HG02885 (cell line): Measurements from ENCODE around the gene LCP1.
"Not testable (repeated sequence)": the region's sequence is repeated elsewhere in the genome, so short reads cannot be mapped to it uniquely, and the experiment has no call there.

Source experiments
- ATAC-seq: cut with Tn5 transposase; IDR thresholded peaks from one replicate; pipeline ENCODE4 v1.9.1; 2021; ENCODE audit warnings: mild to moderate bottlenecking; ENCODE audit not compliant: unreplicated experiment, poor library complexity

Gene LCP1

DNA sequence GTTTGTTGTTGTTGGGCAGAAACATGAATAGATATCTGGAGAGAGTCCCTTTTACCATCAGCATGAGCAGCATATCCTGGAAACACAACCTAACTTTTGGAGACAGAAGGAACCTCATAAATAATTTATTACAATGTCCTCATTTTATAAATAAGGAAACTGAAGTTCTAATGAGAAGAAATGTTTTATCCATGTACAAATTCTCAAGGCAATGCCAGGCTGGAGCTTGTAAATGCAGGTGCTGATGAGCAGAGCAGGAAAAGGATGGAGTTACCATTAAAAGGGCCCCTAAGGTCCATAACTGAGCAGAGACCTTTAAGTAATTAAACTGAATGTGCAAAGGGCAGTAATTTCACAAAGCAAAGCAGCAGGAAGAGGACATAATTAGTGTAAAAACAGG is 17.3 kb downstream of the LCP1 start:
- no peak for ATAC-seq

DNA sequence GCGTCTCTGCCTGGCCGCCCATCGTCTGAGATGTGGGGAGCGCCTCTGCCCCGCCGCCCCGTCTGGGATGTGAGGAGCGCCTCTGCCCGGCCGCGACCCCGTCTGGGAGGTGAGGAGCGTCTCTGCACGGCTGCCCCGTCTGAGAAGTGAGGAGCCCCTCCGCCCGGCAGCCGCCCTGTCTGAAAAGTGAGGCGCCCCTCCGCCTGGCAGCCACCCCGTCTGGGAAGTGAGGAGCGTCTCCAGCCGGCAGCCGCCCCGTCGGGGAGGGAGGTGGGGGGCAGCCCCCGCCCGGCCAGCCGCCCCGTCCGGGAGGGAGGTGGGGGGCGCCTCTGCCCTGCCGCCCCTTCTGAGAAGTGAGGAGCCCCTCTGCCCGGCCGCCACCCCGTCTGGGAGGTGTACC is 19.2 kb downstream of the LCP1 start:
- not testable (repeated sequence) for ATAC-seq

DNA sequence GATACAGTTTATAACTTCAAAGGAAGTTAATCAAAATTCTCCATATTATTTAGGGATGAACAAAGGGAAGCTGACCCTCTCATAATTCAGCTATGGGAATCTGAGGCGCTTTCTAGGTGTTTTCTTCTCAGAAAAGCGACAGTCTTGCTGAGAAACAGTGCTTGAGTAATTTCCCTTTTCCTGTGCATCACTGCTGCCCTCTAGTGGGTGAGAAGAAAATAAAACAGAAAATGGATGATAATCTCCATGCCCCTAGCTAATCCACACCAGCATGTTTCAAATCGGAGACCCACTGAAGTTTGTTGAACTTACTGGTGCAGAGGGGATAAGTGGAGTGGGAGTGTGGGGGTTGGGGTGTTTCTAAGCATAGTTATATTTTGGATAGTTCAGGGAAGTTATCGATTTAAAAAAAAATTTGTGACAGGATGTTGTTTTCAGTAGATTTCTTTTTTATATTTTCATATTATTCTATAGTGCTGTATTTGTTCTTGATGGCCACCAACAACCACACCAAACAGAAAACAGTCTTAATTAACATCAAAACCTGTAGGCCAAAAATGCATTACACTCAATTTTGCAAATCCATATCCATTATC is 21.4 kb downstream of the LCP1 start:
- no peak for ATAC-seq

DNA sequence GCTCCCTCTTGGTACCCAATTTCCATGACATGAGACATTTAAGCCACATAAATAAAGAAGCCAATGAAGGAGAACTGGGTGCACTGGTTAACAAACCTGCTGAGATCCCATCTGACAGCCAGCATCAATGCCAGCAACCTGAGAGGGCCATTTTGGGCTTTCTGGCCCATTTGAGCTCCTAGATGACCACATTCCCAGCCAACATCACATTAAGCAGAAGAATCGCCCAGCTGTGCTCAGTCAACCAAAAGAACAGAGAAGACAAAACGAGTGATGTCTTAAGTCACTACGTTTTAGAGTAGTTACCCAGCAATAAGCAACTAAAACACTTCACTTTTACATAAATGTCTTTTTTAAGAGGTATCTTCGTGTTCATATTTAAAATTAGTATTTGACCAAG is 21.9 kb downstream of the LCP1 start:
- ATAC-seq: no peak

GRCh38 chr13:46158983-46159382 is 23.0 kb downstream of the LCP1 start:
- no peak for ATAC-seq

- ATAC-seq: no peak
These were observed 23.8 kb downstream of the LCP1 start for GRCh38 chr13:46158222-46158621.

GRCh38 chr13:46154136-46154801 is 27.7 kb downstream of the LCP1 start:
- no peak for ATAC-seq

DNA sequence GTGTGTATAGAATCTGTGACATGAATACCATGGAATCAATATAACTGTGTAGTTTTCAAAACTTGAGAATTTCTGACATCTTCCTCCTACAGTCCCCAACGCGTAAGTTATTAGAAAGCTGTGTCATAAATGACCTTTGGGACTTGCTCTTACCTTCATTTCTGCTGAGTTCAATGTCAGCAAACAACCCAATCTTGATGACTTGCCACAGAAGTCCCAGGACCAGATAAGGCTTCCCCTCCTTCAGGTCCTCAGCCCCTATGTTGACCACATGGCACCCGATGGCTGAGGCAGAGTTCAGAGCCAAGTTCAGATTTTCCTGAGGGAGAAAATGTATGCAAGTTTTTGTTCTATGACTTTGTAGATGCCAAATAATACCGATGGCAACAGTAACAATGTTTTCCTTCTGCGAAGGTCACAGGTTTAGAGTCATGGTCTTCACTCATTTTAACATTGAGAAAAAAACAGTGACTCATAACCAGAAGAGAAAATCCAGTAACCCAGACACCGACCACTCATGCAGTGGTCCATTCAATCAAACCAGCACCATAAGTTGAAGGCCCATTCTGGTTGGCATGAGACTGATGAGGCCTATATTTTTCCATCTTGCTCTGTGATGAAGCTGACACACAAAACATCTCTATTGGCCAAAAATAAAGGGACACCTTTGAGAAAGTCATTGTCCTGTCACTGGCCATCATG is 29.2 kb downstream of the LCP1 start:
- ATAC-seq: no peak

DNA sequence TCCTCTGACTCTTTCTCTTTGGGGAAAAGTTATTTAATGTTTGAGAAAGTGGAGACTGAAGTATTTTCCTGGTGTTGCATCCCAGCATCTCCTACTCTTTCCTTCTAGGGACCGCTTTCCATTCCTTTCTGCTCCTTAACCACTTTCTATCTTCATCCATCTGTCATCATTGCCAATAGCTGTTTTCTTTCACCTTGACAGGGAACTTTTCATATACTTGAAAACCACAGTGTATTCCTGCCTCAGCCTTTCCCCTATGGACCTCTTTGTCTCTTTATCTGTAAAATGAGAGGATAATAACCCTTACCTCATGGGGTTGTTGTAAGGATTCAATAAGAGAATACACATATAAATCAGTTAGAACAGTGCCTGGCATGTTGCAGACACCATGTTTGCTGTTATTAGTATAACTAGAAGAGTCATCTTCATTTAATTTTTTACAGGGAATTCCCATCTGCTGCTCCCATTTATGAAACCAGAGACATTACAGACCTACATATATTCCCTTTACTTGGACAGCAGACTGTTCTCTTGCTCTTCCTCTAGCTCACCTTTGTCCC is 31.8 kb downstream of the LCP1 start:
- no peak for ATAC-seq

- ATAC-seq: no peak
These were observed 32.5 kb downstream of the LCP1 start for GRCh38 chr13:46149272-46150133.

GRCh38 chr13:46146898-46147297 is 35.1 kb downstream of the LCP1 start:
- no peak for ATAC-seq

GRCh38 chr13:46145950-46146349 is 36.0 kb downstream of the LCP1 start:
- ATAC-seq: no peak

GRCh38 chr13:46145135-46145534 is 36.8 kb downstream of the LCP1 start:
- ATAC-seq: no peak

DNA sequence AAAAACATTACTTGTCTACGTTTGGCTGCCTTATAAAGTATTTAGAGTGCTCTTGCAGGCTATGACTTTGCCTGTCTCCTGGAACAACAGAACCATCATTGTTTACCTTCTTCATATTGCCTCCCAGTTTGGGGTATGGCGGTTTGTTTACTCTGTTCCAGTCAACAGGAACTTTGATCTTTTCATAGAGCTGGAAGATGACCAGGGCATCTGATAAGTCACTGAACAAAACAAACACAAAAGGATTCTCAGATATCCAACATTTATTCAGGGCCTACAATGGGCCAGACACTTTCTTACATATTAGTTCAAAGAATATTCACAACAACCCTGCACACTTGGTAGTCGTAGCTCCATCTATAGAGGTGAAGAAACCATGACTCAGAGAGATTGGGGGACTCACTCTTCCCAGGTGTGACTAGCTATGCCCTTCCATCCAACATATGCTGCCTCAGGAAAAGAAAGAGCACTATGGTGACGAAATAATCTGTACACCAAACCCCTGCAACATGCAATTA is 38.7 kb downstream of the LCP1 start:
- no peak for ATAC-seq

DNA sequence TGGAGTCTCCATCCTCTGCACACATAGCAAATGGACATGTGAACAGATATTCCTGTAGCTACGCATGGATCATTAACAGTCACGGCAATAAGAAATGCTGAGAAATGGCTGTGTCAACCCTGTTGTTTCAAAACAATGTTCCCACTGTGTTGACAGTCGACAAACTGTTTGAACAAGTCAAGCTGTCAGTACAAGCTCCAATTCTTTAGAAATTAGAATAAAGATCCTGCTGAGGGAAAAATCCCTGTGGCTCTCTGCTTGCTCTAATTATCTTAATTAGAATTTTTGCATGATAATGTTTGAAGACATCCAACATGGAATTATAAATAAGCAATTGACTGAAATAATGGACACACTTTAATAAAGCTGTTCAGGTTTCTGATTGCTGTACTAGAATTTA is 39.2 kb downstream of the LCP1 start:
- ATAC-seq: no peak

- no peak for ATAC-seq
These were observed 41.9 kb downstream of the LCP1 start for GRCh38 chr13:46140044-46140443.

DNA sequence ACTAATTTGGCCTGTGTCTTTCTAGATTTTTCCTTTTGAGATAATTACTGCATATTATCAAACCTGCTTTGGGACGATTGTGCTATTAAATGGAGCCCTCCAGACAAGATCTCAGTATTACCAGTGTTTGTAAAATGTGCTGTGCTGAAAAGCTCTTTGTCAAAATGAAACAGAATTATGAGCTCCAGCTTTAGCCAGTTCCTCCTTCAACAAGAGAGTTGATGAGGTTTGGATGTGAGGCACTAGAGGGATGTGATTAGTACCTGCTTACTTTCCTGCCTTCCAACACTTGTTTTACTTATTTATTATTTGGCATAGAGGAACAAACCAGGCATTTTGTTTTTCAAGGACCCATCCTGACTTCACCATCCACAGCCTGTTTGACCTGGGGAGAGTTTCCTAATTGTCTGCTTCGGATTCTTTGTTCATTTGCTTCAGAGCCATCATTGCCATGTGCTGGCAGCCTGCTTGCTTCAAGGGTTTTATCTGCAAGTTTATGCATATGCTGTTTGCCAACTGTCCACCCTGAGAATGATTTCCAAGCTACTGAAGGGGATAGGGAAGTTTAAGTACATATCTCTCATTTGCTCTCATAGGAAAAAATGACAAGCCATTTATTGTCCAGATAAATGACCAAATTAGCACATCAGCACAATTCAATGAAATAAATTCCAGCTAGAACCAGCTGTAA is 44.2 kb downstream of the LCP1 start:
- ATAC-seq: no peak

DNA sequence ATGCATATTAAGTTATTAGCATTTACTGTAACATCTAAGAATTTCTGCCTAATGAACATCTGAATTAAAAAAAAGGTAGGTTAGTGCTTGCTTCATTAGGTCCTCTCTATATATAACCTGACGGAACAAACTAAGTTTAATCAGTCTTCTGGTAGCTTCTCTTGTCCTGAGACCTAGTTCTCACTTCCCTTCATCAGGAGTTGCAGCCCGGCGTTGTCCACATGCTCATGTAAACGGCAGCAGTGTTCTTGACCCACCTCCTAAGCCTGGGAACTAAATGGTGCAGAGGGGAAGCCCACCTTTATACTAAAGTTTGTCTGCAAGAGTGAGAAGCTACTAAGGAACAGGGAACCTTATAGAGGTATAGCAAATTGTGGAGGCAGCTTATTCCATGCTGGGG is 45.3 kb downstream of the LCP1 start:
- ATAC-seq: no peak

- no peak for ATAC-seq
These were observed 46.9 kb downstream of the LCP1 start for GRCh38 chr13:46134961-46135522.
